Endothelial cell of umbilical vein (primary cell): Measurements from ENCODE around the gene GJB5. TPM values are rescaled to one million over a fixed set of nuclear protein-coding genes. Genes with fewer than 3 reads are reported as not detected.

Source experiments
- BruUV-seq: library from RNA; stranded (reverse); fragments of 400-500 nt; replicated peaks from 2 replicates; lab custom pipeline; 2021; lab: Mats Ljungman, UMichigan
- CTCF ChIA-PET: fragments of 300-600, 350-600 bp; sonication (Branson Sonifier 250); formaldehyde crosslinking; loops from one replicate; lab custom pipeline; 2021; ENCODE audit warnings: antibody characterized with exemption, inconsistent platforms; lab: Charles Lee
- POLR2A ChIA-PET: fragments of 300-600, 350-600 bp; sonication (Branson Sonifier 250); formaldehyde crosslinking; loops from one replicate; lab custom pipeline; 2021; ENCODE audit warnings: antibody characterized with exemption, inconsistent platforms; lab: Charles Lee
- DNase-seq: peaks from one replicate; pipeline ENCODE4 v3.0.0-alpha.2; 2011; ENCODE audit warnings: low read depth, low spot score
- FAIRE-seq: peaks from 2 replicates; lab custom pipeline; 2011; peaks lifted over from hg19 to GRCh38; lab: Jason Lieb, UNC
- H2AFZ ChIP-seq: 2 replicates; pipeline ENCODE4 v1.6.0; 2012; ENCODE audit warnings: low read depth, low read length, control low read depth, inconsistent platforms
- H3K27ac ChIP-seq: 2 replicates; pipeline ENCODE4 v1.5.1; 2011; ENCODE audit warnings: low read depth, mild to moderate bottlenecking, control low read depth, low read length, moderate library complexity; ENCODE audit not compliant: insufficient read depth
- H3K27me3 ChIP-seq, 2 experiments: 2 replicates each; pipeline versions ENCODE4 v1.6.0 to v1.6.1; 2011; ENCODE audit warnings: low read length in 2 of 2, mixed read lengths in 1 of 2; ENCODE audit not compliant: control insufficient read depth in 2 of 2, insufficient read depth in 2 of 2
- H3K36me3 ChIP-seq, 2 experiments: 2 replicates in 1 of 2; 3 replicates in 1 of 2; pipeline ENCODE4 v1.5.1; 2011; ENCODE audit warnings: low read length in 2 of 2, mild to moderate bottlenecking in 1 of 2, moderate library complexity in 1 of 2; ENCODE audit not compliant: control insufficient read depth in 2 of 2, insufficient read depth in 2 of 2; ENCODE audit errors: extremely low read depth in 1 of 2
- H3K4me1 ChIP-seq: 3 replicates; pipeline ENCODE4 v1.5.1; 2011; ENCODE audit warnings: mild to moderate bottlenecking, low read length; ENCODE audit not compliant: control insufficient read depth, insufficient read depth; ENCODE audit errors: extremely low read depth
- H3K4me2 ChIP-seq: 2 replicates; pipeline ENCODE4 v1.6.1; 2011; ENCODE audit warnings: low read length, control low read depth, mixed read lengths; ENCODE audit not compliant: insufficient read depth
- H3K4me3 ChIP-seq, 3 experiments: fragments of 200-600 bp in 1 of 3; sonication (generic), shearing (Covaris generic) in 1 of 3; replicated peaks in 1 of 3; 2 replicates each; pipeline ENCODE4 v1.5.1; 2011 to 2016; ENCODE audit warnings: control low read depth in 3 of 3, low read length in 3 of 3, mild to moderate bottlenecking in 2 of 3, inconsistent platforms in 1 of 3, low read depth in 1 of 3, moderate library complexity in 1 of 3; ENCODE audit not compliant: insufficient read depth in 1 of 3
- H3K79me2 ChIP-seq: 2 replicates; pipeline ENCODE4 v1.6.0; 2012; ENCODE audit warnings: low read length, inconsistent platforms; ENCODE audit not compliant: control insufficient read depth, insufficient read depth
- H3K9ac ChIP-seq: replicated peaks from 2 replicates; pipeline ENCODE3; 2011; ENCODE audit warnings: low read length, control low read depth; ENCODE audit not compliant: insufficient read depth; ENCODE audit errors: extremely low read depth
- H3K9me1 ChIP-seq: replicated peaks from 3 replicates; pipeline ENCODE4 v1.6.0; 2011; ENCODE audit warnings: mild to moderate bottlenecking, low read length; ENCODE audit not compliant: control insufficient read depth, insufficient read depth; ENCODE audit errors: extremely low read depth
- H3K9me3 ChIP-seq: replicated peaks from 2 replicates; pipeline ENCODE4 v1.5.1; 2012; ENCODE audit warnings: low read length, inconsistent platforms; ENCODE audit not compliant: control insufficient read depth, insufficient read depth
- H4K20me1 ChIP-seq: replicated peaks from 2 replicates; pipeline ENCODE3; 2011; ENCODE audit warnings: mild to moderate bottlenecking, low read length; ENCODE audit not compliant: control insufficient read depth, insufficient read depth; ENCODE audit errors: extremely low read depth
- CTCF ChIP-seq, 2 donors: IDR thresholded peaks; 1 replicate in 1 of 2; 2 replicates in 1 of 2; pipeline ENCODE4 v1.5.1; 2011; ENCODE audit warnings: low read length in 2 of 2, mild to moderate bottlenecking in 2 of 2, moderate library complexity in 2 of 2, control low read depth in 1 of 2, inconsistent platforms in 1 of 2, low read depth in 1 of 2; ENCODE audit not compliant: insufficient read depth in 1 of 2; ENCODE audit errors: extremely low read depth in 1 of 2
- EZH2 ChIP-seq: IDR thresholded peaks from 2 replicates; pipeline ENCODE4 v1.6.1; 2012; ENCODE audit warnings: borderline replicate concordance, low read depth, mild to moderate bottlenecking, moderate library complexity, low read length, inconsistent platforms; ENCODE audit not compliant: severe bottlenecking
- FOS ChIP-seq: IDR thresholded peaks from 2 replicates; pipeline ENCODE4 v1.6.1; 2011; ENCODE audit warnings: mild to moderate bottlenecking, low read length, moderate library complexity, borderline replicate concordance; ENCODE audit not compliant: insufficient read depth
- GATA2 ChIP-seq: IDR thresholded peaks from 2 replicates; pipeline ENCODE4 v1.7.0; 2011; ENCODE audit warnings: low read depth, mild to moderate bottlenecking, moderate library complexity, mixed read lengths, low read length; ENCODE audit not compliant: insufficient read length, insufficient read depth
- JUN ChIP-seq: IDR thresholded peaks from 2 replicates; pipeline ENCODE4 v1.6.1; 2011; ENCODE audit warnings: borderline replicate concordance, low read depth; ENCODE audit not compliant: insufficient read length, insufficient read depth
- MAX ChIP-seq: IDR thresholded peaks from 2 replicates; pipeline ENCODE4 v1.6.1; 2011; ENCODE audit not compliant: insufficient read depth, insufficient read length
- MYC ChIP-seq: IDR thresholded peaks from one replicate; pipeline ENCODE4 v1.6.1; 2011; ENCODE audit warnings: mild to moderate bottlenecking, low read depth, low read length
- POLR2A ChIP-seq: IDR thresholded peaks from 2 replicates; pipeline ENCODE4 v1.6.1; 2012; ENCODE audit warnings: low read depth, mild to moderate bottlenecking, control low read depth, low read length
- POLR2AphosphoS5 ChIP-seq: IDR thresholded peaks from 2 replicates; pipeline ENCODE4 v1.6.1; 2012; ENCODE audit warnings: low read depth, mild to moderate bottlenecking, control low read depth, low read length, moderate library complexity; ENCODE audit not compliant: insufficient read depth
- dilution Hi-C: fragments of 300-500 bp; cut with MboI; formaldehyde crosslinking; loops from one replicate; pipeline ENCODE4 v1.15.0; 2019; ENCODE audit warnings: low sequenced_read_pairs; ENCODE audit not compliant: extremely low pct_ligation_motif_present
- intact Hi-C: fragments of 100-400 bp; cut with micrococcal nuclease; formaldehyde crosslinking; loops from one replicate; pipeline ENCODE4 v1.10.0; 2022
- polyA plus RNA-seq, 4 experiments: library from polyadenylated mRNA; depleted of rRNA in 3 of 4; stranded (reverse) in 3 of 4; unstranded in 1 of 4; fragments of >200 nt; gene quantifications; 2 replicates each; pipeline versions ENCODE4 v1.2.1 to v1.2.3, GENCODE V29; 2011 to 2012; ENCODE audit warnings: missing spikeins in 1 of 4
- total RNA-seq: library from RNA; stranded (reverse); gene quantifications from 2 replicates; pipeline ENCODE4 v1.2.3, GENCODE V29; 2021

Gene GJB5
- total and polyA plus RNA-seq, 2 donors (not counting 3 experiments of a cell fraction or from before 2014, with no cell fraction given), result not detected

- Histone ChIP-seq H3K27me3 (no peaks in the 10 kb centered on the region), H3K9ac (no peak overlapping the region), H3K36me3 (no peaks in the 10 kb centered on the region), H3K79me2 (no peaks in the 10 kb centered on the region), H3K4me1 (no peaks in the 10 kb centered on the region), H4K20me1 (no peaks in the 10 kb centered on the region), H3K9me1 (no peaks in the 10 kb centered on the region), H3K4me3 (no peak overlapping the region), H3K9me3 (no peaks in the 10 kb centered on the region), H2AFZ (no peak overlapping the region), H3K27ac (no peak overlapping the region), H3K4me2 (no peak overlapping the region)
- FAIRE-seq (no peak), DNase-seq (no peak)
- dilution Hi-C loops, result no loop called here
- ChIA-PET CTCF (interaction anchor here (1.4 kb wide), 1 partner anchor 8 kb away, joined by 3 read pairs; no protein-coding TSS in a partner anchor), POLR2A (no interaction called here)
- intact Hi-C loops, result no loop called here
- TF ChIP-seq CTCF (IDR thresholded peaks at IDR 0.05; ENCODE audit: extremely low read depth in 1 of 2, insufficient read depth in 1 of 2, low read depth in 1 of 2, low read length in 2 of 2) (no peak), MAX (no peak), MYC (no peak), FOS (no peak), POLR2A (no peak), GATA2 (no peak), JUN (no peak), EZH2 (no peak), POLR2AphosphoS5 (no peak)
- BruUV-seq, result no TSS peak
These were observed 1.7 kb upstream of the GJB5 start for GRCh38 chr1:34753163-34753562.
